ENCODE results near the gene ADAMTSL5. TPM values are rescaled to one million over a fixed set of nuclear protein-coding genes. Genes with fewer than 3 reads are reported as not detected.

The ADAMTSL5 gene
- total and polyA plus RNA-seq, 4 donors = 0.09 to 1.8 (median 1.1) TPM

- Histone ChIP-seq H3K9me3 (ENCODE audit: control insufficient read depth in 4 of 4, low read length in 3 of 4) (no peaks in the 10 kb centered on the region), H3K4me1 (ENCODE audit: control insufficient read depth in 4 of 4, insufficient read depth in 4 of 4, low read length in 3 of 4) (peaks cover 32 to 55% (median 38%) of the 10 kb centered on the region in 4 donors), H3K27me3 (ENCODE audit: control insufficient read depth in 4 of 4, insufficient read depth in 4 of 4, low read length in 3 of 4) (peaks cover 0 to 7% (median 7%) of the 10 kb centered on the region in 4 donors), H3K4me3 (ENCODE audit: low read depth in 1 of 3, low read length in 3 of 3) (no peak overlapping the region), H3K9ac (ENCODE audit: low read depth in 1 of 2, low read length in 2 of 2) (no peak overlapping the region), H3K36me3 (ENCODE audit: control insufficient read depth in 4 of 4, insufficient read depth in 3 of 4, low read depth in 1 of 4, low read length in 3 of 4) (peaks cover 0 to 6% (median 0%) of the 10 kb centered on the region in 4 donors), H3K27ac (ENCODE audit: low read depth in 1 of 2, low read length in 2 of 2) (no peak overlapping the region)
- WGBS = 52% methylated on average over 44 of the region's 44 CpGs
- no peak for TF ChIP-seq EGR1 (IDR thresholded peaks at IDR 0.05; ENCODE audit: low read depth in 2 of 2)
- TF ChIP-seq FOXA2 (IDR thresholded peaks at IDR 0.05) = no peak
- TF ChIP-seq HNF4G (IDR thresholded peaks at IDR 0.05) = no peak
- no peak for TF ChIP-seq CTCF (IDR thresholded peaks at IDR 0.05; ENCODE audit: low read depth, low read length, missing input control)
- no peak for TF ChIP-seq ATF3 (IDR thresholded peaks at IDR 0.05)
- TF ChIP-seq REST (IDR thresholded peaks at IDR 0.05) = no peak
- TF ChIP-seq TAF1 (conservative IDR thresholded peaks at IDR 0.05) = no peak
- no peak for DNase-seq (ENCODE audit: low spot score)
Observed at GRCh38 chr19:1472231-1473084, 40.4 kb downstream of the ADAMTSL5 start.

- Histone ChIP-seq H3K4me3 (ENCODE audit: low read depth in 1 of 3, low read length in 3 of 3) (no peak overlapping the region), H3K9ac (ENCODE audit: low read depth in 1 of 2, low read length in 2 of 2) (no peak overlapping the region)
- WGBS = 29% methylated on average over 24 of the region's 24 CpGs
- no peak for TF ChIP-seq RAD21 (IDR thresholded peaks at IDR 0.05)
- TF ChIP-seq MAX (IDR thresholded peaks at IDR 0.05) = no peak
- TF ChIP-seq JUND (IDR thresholded peaks at IDR 0.05) = no peak
- TF ChIP-seq ZBTB33 (IDR thresholded peaks at IDR 0.05) = no peak
- TF ChIP-seq CTCF (IDR thresholded peaks at IDR 0.05; ENCODE audit: low read depth, low read length, missing input control) = no peak
- TF ChIP-seq TAF1 (conservative IDR thresholded peaks at IDR 0.05) = no peak
- no peak for TF ChIP-seq REST (IDR thresholded peaks at IDR 0.05)
- no peak for TF ChIP-seq GABPA (IDR thresholded peaks at IDR 0.05 in 1 of 2, conservative IDR thresholded peaks at IDR 0.05 in 1 of 2)
- TF ChIP-seq YY1 (IDR thresholded peaks at IDR 0.05) = no peak
- no peak for TF ChIP-seq EGR1 (IDR thresholded peaks at IDR 0.05; ENCODE audit: low read depth in 2 of 2)
- no peak for TF ChIP-seq RXRA (IDR thresholded peaks at IDR 0.05)
- TF ChIP-seq SP1 (IDR thresholded peaks at IDR 0.05) = no peak
Observed at GRCh38 chr19:1471515-1472160, 41.2 kb downstream of the ADAMTSL5 start.

More at GRCh38 chr19:1471515-1472160, 41.2 kb downstream of the ADAMTSL5 start:
- Histone ChIP-seq H3K27ac (ENCODE audit: low read depth in 1 of 2, low read length in 2 of 2) (no peak overlapping the region), H3K9me3 (ENCODE audit: control insufficient read depth in 4 of 4, low read length in 3 of 4) (no peaks in the 10 kb centered on the region), H3K27me3 (ENCODE audit: control insufficient read depth in 4 of 4, insufficient read depth in 4 of 4, low read length in 3 of 4) (peaks cover 0 to 7% (median 7%) of the 10 kb centered on the region in 4 donors), H3K4me1 (ENCODE audit: control insufficient read depth in 4 of 4, insufficient read depth in 4 of 4, low read length in 3 of 4) (peaks cover 30 to 61% (median 40%) of the 10 kb centered on the region in 4 donors), H3K36me3 (ENCODE audit: control insufficient read depth in 4 of 4, insufficient read depth in 3 of 4, low read depth in 1 of 4, low read length in 3 of 4) (peaks cover 0 to 6% (median 0%) of the 10 kb centered on the region in 4 donors)
- no peak for DNase-seq (ENCODE audit: low spot score)

All from liver (tissue), 9 donors.